Pons (tissue), 1 donor: Measurements from ENCODE around the gene HHIP.

Experiments used
- DNase-seq: peaks from one replicate; pipeline ENCODE4 v3.0.0-alpha.2; 2016; ENCODE audit warnings: low spot score

HHIP gene

GRCh38 chr4:144645631-144646522 lies at the start of gene HHIP:
Gene HHIP, plus strand, starts transcription at chr4:144646156. Its CDS starts 520 bp downstream, at chr4:144646676.
- DNase-seq = peak; percentile 78

GRCh38 chr4:144597171-144597570 lies 48.8 kb upstream of the HHIP start:
- DNase-seq = no peak

- DNase-seq = no peak
These were observed 46.3 kb upstream of the HHIP start for GRCh38 chr4:144599621-144600020.

GRCh38 chr4:144611850-144612249 lies 34.1 kb upstream of the HHIP start:
- DNase-seq = peak; percentile 53

GRCh38 chr4:144614850-144615585 lies 30.9 kb upstream of the HHIP start:
- DNase-seq = no peak

- DNase-seq = no peak
These were observed 24.3 kb upstream of the HHIP start for GRCh38 chr4:144621681-144622080.

- no peak for DNase-seq
These were observed 18.3 kb upstream of the HHIP start for GRCh38 chr4:144627663-144628076.

- no peak for DNase-seq
These were observed 12.7 kb upstream of the HHIP start for GRCh38 chr4:144633215-144633614.

GRCh38 chr4:144634978-144635747 lies 10.8 kb upstream of the HHIP start:
- no peak for DNase-seq

GRCh38 chr4:144644368-144645101 lies 1.4 kb upstream of the HHIP start:
- peak; percentile 27 for DNase-seq

GRCh38 chr4:144645102-144645630 lies 790 bp upstream of the HHIP start:
- DNase-seq = peak; percentile 35

GRCh38 chr4:144646523-144647094 lies 653 bp downstream of the HHIP start:
- peak; percentile 46 for DNase-seq

GRCh38 chr4:144647095-144647561 lies 1.2 kb downstream of the HHIP start:
- peak; percentile 76 for DNase-seq

GRCh38 chr4:144647590-144647989 lies 1.6 kb downstream of the HHIP start:
- DNase-seq = peak; percentile 57

- DNase-seq = peak; percentile 90
These were observed 2.1 kb downstream of the HHIP start for GRCh38 chr4:144648042-144648441.

- DNase-seq = peak; percentile 93
These were observed 3.7 kb downstream of the HHIP start for GRCh38 chr4:144649646-144650045.

- peak; percentile 52 for DNase-seq
These were observed 4.5 kb downstream of the HHIP start for GRCh38 chr4:144650311-144651005.

- no peak for DNase-seq
These were observed 8.0 kb downstream of the HHIP start for GRCh38 chr4:144653781-144654545.

GRCh38 chr4:144655491-144655890 lies 9.5 kb downstream of the HHIP start:
- DNase-seq = no peak
